Osteoblast (primary cell): ENCODE measurements around the gene THPO. TPM values are rescaled to one million over a fixed set of nuclear protein-coding genes. Genes with fewer than 3 reads are reported as not detected.
A peak's percentile ranks its signal among the peaks of the same experiment; 100 is the strongest.

Experiments used
- DNase-seq: peaks from one replicate; pipeline ENCODE4 v3.0.0; 2011; ENCODE audit warnings: low spot score, mixed read lengths; ENCODE audit not compliant: insufficient read length; ENCODE audit errors: missing footprints
- H2AFZ ChIP-seq: 2 replicates; pipeline ENCODE4 v1.6.0; 2011; ENCODE audit warnings: mild to moderate bottlenecking, low read length
- H3K27ac ChIP-seq: 2 replicates; pipeline ENCODE4 v1.5.1; 2011; ENCODE audit warnings: mild to moderate bottlenecking, low read depth, low read length, moderate library complexity
- H3K27me3 ChIP-seq: 2 replicates; pipeline ENCODE4 v1.6.0; 2012; ENCODE audit warnings: mild to moderate bottlenecking, control low read depth, inconsistent platforms, low read length, moderate library complexity; ENCODE audit not compliant: insufficient read depth
- H3K36me3 ChIP-seq: 2 replicates; pipeline ENCODE4 v1.5.1; 2011; ENCODE audit warnings: mild to moderate bottlenecking, low read length, control low read depth, moderate library complexity; ENCODE audit not compliant: insufficient read depth
- H3K4me1 ChIP-seq: 2 replicates; pipeline ENCODE4 v1.5.1; 2011; ENCODE audit warnings: mild to moderate bottlenecking, low read length, control low read depth, moderate library complexity; ENCODE audit not compliant: insufficient read depth
- H3K4me2 ChIP-seq: 2 replicates; pipeline ENCODE4 v1.6.0; 2011; ENCODE audit warnings: mild to moderate bottlenecking, low read length; ENCODE audit not compliant: insufficient read depth
- H3K4me3 ChIP-seq: fragments of 200-600 bp; sonication (generic); 3 replicates; pipeline ENCODE4 v1.5.1; 2012; ENCODE audit warnings: mild to moderate bottlenecking, low read length, inconsistent platforms; ENCODE audit not compliant: insufficient read depth
- H3K79me2 ChIP-seq: 2 replicates; pipeline ENCODE4 v1.6.0; 2012; ENCODE audit warnings: mild to moderate bottlenecking, low read length, control low read depth, inconsistent platforms; ENCODE audit not compliant: insufficient read depth
- H3K9me3 ChIP-seq: 2 replicates; pipeline ENCODE4 v1.5.1; 2011; ENCODE audit warnings: low read depth, low read length, control low read depth
- H4K20me1 ChIP-seq: 2 replicates; pipeline ENCODE4 v1.6.0; 2012; ENCODE audit warnings: mild to moderate bottlenecking, low read length, control low read depth; ENCODE audit not compliant: insufficient read depth
- CTCF ChIP-seq: IDR thresholded peaks from 2 replicates; pipeline ENCODE4 v1.5.1; 2011; ENCODE audit warnings: mild to moderate bottlenecking, low read depth, low read length, moderate library complexity; ENCODE audit errors: extremely low read depth
- total RNA-seq: library from RNA; depleted of rRNA; stranded (reverse); fragments of >200 nt; gene quantifications from 2 replicates; pipeline ENCODE4 v1.2.3, GENCODE V29; 2012

Gene THPO
- total RNA-seq, 1 donor: not detected

- H3K4me3 ChIP-seq: no peak overlapping the region
- H3K36me3 ChIP-seq: no peaks in the 10 kb centered on the region
- no peak overlapping the region for H3K4me2 ChIP-seq
- no peaks in the 10 kb centered on the region for H3K9me3 ChIP-seq
- H3K27me3 ChIP-seq: peaks cover 57% of the 10 kb centered on the region
- H3K27ac ChIP-seq: no peak overlapping the region
- H3K79me2 ChIP-seq: no peaks in the 10 kb centered on the region
- no peaks in the 10 kb centered on the region for H3K4me1 ChIP-seq
- no peak overlapping the region for H2AFZ ChIP-seq
- TF ChIP-seq CTCF: no peak
- H4K20me1 ChIP-seq: no peaks in the 10 kb centered on the region
- DNase-seq: peak; percentile 78
Observed at GRCh38 chr3:184375747-184376461, 2.1 kb downstream of the THPO start.

- H3K9me3 ChIP-seq: no peaks in the 10 kb centered on the region
- H3K79me2 ChIP-seq: no peaks in the 10 kb centered on the region
- TF ChIP-seq CTCF: no peak
- peaks cover 11% of the 10 kb centered on the region for H3K4me1 ChIP-seq
- H2AFZ ChIP-seq: no peak overlapping the region
- no peaks in the 10 kb centered on the region for H3K36me3 ChIP-seq
- peak; percentile 98 for DNase-seq
- H4K20me1 ChIP-seq: peaks cover 10% of the 10 kb centered on the region
- no peak overlapping the region for H3K4me2 ChIP-seq
- H3K27me3 ChIP-seq: peaks cover 40% of the 10 kb centered on the region
- no peak overlapping the region for H3K27ac ChIP-seq
- no peak overlapping the region for H3K4me3 ChIP-seq
Observed at GRCh38 chr3:184373422-184373821, 4.6 kb downstream of the THPO start.

- H2AFZ ChIP-seq: no peak overlapping the region
- H3K4me1 ChIP-seq: peaks cover 16% of the 10 kb centered on the region
- peaks cover 35% of the 10 kb centered on the region for H3K27me3 ChIP-seq
- no peaks in the 10 kb centered on the region for H3K9me3 ChIP-seq
- no peak for TF ChIP-seq CTCF
- H3K79me2 ChIP-seq: no peaks in the 10 kb centered on the region
- peaks cover 4% of the 10 kb centered on the region for H3K36me3 ChIP-seq
- no peak overlapping the region for H3K4me2 ChIP-seq
- H3K27ac ChIP-seq: no peak overlapping the region
- peak; percentile 72 for DNase-seq
- H3K4me3 ChIP-seq: no peak overlapping the region
- H4K20me1 ChIP-seq: peaks cover 14% of the 10 kb centered on the region
Observed at GRCh38 chr3:184372911-184373310, 5.1 kb downstream of the THPO start.

GRCh38 chr3:184372296-184372821 is 5.6 kb downstream of the THPO start:
- H3K27me3 ChIP-seq: peaks cover 30% of the 10 kb centered on the region
- H3K36me3 ChIP-seq: peaks cover 7% of the 10 kb centered on the region
- no peaks in the 10 kb centered on the region for H3K79me2 ChIP-seq
- TF ChIP-seq CTCF: no peak
- H2AFZ ChIP-seq: no peak overlapping the region
- H3K4me3 ChIP-seq: no peak overlapping the region
- H3K9me3 ChIP-seq: no peaks in the 10 kb centered on the region
- H3K4me2 ChIP-seq: no peak overlapping the region
- no peak overlapping the region for H3K27ac ChIP-seq
- peaks cover 15% of the 10 kb centered on the region for H4K20me1 ChIP-seq
- peaks cover 19% of the 10 kb centered on the region for H3K4me1 ChIP-seq
- DNase-seq: peak; percentile 3
